Measurements from ENCODE around the gene SELENOI.
"Not testable (repeated sequence)": the region's sequence is repeated elsewhere in the genome, so short reads cannot be mapped to it uniquely, and the experiment has no call there.

SELENOI gene

GRCh38 chr2:26359886-26360473 lies 14.0 kb downstream of the SELENOI start:
- no peak for DNase-seq (ENCODE audit: low read depth)

DNA sequence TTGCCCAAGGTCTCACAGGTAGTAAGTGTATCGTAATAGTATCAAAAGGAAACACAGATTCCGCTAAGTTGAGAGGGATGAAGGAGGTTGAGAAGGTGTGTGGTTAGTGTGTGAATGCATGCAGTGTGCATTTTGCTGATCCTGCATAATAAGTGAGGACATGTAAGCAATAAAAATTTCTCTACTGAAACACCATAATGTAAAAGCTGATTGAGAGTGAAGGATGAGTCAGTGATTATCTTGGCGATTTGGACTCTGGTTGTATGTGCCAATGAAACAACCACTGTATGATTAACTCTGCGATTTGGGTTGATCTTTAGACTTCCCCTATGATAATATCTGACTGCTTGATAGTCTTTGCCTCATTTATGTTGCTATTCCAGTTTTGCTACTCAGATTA lies 17.4 kb downstream of the SELENOI start:
- DNase-seq (ENCODE audit: low read depth) = no peak

DNA sequence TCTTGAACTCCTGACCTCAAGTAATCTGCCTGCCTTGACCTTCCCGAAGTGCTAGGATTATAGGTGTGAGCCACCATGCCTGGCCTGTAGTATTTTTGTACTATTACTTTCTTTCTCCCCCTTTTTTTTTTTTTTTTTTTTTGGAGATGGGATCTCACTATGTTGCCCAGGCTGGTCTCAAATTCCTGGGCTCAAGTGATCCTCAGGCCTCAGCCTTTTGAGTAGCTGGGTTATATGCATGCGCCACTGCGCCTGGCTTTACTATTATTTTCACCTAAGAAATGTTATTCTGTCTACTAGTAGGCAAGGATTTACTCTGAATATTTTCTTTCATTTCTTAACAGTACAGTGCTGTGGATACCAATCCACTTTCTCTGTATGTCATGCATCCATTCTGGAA lies 18.0 kb downstream of the SELENOI start:
- no peak for DNase-seq (ENCODE audit: low read depth)

DNA sequence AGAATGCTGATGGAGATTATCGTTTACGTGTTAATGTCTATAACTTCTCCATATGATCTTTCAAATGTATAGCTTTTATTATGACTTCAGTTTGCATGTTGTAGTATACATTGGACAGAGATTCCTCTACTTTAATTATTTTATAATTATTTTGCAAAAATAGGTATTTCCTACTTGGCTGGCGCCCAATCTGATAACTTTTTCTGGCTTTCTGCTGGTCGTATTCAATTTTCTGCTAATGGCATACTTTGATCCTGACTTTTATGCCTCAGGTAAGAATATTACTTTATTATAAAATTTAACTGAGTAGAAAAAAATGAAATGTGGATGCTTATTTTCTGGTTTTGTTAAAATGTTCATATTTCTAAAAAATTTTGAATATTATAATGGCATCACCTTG lies 18.7 kb downstream of the SELENOI start:
- DNase-seq (ENCODE audit: low read depth) = no peak

DNA sequence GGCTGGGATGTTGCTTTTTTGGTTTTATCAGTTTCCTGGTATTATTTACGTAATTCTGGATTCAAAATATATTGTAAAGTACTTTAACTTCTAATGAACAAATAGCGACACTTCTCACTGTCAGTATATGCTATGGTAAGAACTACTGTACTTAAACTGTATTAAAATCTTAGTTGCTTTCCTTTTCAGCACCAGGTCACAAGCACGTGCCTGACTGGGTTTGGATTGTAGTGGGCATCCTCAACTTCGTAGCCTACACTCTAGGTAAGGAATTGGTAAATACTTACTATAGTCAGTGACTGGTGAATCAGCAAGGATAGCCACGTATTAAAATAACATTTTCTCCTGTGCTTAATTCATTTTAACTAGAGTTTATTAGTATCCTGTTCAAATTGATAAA lies 21.0 kb downstream of the SELENOI start:
- DNase-seq (ENCODE audit: low read depth) = no peak

GRCh38 chr2:26369664-26370063 lies 23.7 kb downstream of the SELENOI start:
- not testable (repeated sequence) for DNase-seq (ENCODE audit: low read depth)

- not testable (repeated sequence) for DNase-seq (ENCODE audit: low read depth)
These were observed 25.0 kb downstream of the SELENOI start for GRCh38 chr2:26370909-26371308.

- DNase-seq (ENCODE audit: low read depth) = no peak
These were observed 30.9 kb downstream of the SELENOI start for GRCh38 chr2:26376799-26377198.

DNA sequence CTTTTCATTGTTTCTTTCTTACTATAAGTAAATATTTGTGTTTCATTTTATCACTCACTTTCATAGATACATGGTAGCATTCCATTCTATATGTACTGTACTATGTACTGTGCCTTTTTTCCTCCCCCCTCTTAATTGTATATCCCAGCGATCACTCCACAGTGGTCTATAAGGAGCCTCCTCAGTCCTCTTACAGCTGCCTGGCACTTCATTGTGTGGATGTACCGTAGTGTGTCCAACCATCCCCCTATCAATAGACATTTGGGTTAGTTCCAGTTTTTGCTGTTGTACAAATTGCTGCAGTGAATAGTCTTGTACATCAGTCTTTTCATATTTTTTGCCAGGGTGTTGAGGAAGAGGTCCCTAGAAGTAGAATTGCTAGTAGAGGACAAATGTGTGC lies 34.3 kb downstream of the SELENOI start:
- no peak for DNase-seq (ENCODE audit: low read depth)

- DNase-seq (ENCODE audit: low read depth) = no peak
These were observed 36.6 kb downstream of the SELENOI start for GRCh38 chr2:26382564-26382963.

DNA sequence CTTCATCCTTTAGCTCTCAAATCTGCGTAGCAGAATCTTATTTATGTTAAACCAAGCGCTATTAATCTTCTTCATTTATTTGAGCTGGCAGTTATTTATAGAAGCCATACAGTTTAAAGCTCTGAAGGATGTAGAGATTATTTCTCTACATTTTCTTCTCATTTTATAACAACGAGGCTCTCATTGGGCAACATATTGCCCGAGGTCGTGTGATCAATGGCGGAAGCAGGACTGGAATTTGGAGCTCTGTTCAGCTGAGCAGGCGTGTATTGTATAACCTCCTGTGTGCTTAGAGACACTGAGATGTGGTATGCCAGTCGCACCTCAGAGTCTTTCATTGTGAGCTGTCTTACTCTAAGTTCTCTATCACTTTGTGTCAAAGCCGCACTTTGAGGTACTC lies 38.2 kb downstream of the SELENOI start:
- no peak for DNase-seq (ENCODE audit: low read depth)

- no peak for DNase-seq (ENCODE audit: low read depth)
These were observed 38.7 kb downstream of the SELENOI start for GRCh38 chr2:26384597-26384996.

DNA sequence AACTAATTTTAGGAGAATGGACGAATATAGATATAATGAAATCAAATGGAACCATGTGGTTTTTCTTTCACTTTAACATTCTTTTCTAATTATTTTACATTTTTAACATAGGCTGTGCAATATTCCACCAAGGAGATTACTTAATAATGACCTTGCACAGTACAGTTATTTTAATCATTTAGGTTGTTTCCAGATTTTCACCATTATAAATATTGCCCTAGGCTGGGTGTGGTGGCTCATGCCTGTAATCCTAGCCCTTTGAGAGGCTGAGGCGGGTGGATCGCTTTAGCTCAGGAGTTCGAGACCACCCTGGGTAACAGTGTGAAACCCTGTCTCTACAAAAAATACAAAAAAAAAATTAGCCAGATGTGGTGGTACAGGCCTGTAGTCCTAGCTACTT lies 41.2 kb downstream of the SELENOI start:
- no peak for DNase-seq (ENCODE audit: low read depth)

GRCh38 chr2:26394694-26395093 lies 48.8 kb downstream of the SELENOI start:
- DNase-seq (ENCODE audit: low read depth) = no peak

DNA sequence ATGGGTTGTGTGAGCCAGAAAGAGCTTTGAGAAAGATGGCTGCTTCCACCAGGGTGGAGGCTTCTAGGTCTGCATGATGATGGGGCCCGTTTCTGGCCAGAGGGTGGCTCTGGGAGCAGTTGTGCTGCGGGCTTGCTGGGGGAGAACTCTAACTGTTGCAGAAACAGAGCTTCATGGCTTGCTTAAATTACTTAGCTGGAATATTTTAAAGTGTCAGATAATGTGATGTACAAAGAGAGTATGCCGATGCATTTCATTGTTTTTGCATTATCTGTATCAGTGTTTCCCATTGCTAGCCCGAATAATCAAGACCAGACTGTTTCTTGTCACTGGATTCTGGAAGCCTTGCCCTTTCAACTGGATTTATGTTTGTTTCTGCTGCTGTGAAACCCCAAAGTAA lies 49.5 kb downstream of the SELENOI start:
- no peak for DNase-seq (ENCODE audit: low read depth)

DNA sequence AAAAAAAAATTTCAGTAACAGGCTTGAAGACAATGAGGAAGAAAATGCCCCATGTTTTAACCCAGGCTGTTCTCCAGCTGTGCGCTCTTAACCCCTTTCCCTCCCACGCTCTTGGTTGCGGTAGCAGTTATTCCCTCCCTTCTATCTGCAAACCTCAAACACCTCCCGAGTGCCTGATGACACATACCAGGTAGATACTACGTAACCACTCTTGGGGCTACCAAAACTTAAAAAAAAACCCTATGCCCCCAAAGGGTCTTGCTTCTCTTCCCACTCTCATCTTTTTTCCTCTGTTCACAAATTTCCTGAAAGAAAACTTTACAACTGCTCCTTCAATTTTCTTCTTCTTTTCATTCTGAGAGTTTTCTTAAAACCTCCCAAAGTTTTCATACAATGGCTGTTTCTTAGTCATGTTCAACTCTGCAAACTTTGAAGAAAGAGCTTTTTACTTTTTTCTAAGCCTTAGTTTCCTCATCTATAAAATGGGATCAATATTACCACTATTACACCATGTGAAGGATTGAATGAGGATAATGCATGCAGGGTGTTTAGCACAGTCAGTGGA lies 50.9 kb downstream of the SELENOI start:
- no peak for DNase-seq (ENCODE audit: low read depth)

DNA sequence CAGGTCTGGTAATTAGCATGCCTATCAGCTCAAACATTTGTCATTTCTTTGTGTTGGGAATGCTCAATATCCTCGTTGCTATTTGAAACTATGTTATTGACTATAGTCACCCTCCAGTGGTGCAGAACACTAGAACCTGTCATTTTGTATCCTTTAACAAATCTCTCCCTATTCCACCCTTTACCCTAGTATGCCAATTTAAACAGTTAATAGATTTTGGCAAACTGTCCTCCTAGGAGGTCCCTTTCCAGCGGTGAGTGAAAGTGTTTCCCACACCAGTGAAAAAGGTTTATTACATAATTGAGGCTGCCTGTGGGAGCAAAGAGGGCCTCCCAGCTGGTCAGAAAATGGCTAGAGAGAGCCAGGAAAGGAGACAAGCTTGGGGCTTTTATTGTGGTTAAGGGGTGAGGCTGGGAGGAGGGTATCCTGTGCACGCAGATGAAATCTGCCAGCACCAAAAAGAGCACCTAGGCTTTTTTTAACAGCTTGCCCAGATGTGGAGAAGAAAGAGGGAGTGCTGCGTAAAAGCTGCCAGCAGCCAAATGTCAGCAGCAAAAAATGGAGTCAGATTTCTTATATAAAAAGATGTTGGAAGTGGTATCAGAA lies 53.9 kb downstream of the SELENOI start:
- no peak for DNase-seq (ENCODE audit: low read depth)

GRCh38 chr2:26400723-26401122 lies 54.8 kb downstream of the SELENOI start:
- DNase-seq (ENCODE audit: low read depth) = no peak

DNA sequence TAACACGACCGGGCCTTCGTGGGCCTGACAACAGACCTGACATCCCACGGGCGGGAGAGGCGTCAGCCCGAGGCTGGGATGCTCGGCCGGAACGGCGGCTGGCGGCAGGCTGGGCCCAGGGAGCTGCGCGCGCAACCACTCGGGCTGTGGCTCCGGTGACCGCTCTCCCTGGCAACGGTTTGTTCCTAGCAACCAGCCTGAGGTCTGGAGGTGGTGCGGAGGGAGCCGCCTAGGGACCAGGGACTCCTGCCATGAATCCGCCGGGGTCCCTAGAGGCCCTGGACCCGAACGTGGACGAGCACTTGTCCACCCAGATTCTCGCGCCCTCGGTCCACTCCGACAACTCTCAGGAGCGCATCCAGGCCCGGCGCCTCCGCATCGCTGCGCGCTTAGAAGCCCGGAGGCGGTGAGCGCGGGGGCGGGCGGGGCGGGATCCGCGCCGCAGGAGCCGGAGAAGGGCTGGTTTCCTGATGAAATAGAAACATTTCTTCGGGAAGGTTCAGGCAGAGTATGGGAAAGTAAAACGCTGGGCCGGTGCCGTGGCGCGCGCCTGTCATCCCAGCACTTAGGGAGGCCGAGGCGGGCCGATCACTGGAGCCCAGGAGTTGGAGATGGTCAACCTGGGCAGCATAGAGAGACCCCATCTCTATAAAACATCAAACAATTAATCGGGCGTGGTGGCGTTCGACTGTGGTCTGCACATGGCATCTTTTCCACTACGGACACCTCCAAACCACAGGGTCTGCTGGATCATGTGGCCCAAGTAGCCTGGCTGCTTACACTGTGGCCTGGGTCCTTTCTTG lies 56.0 kb downstream of the SELENOI start, which contains the start of gene DRC1:
Gene DRC1 (plus strand): TSS at position 182 of the 803 bp plus-strand sequence. CDS start 70 bp downstream, at position 252.
- no peak for DNase-seq (ENCODE audit: low read depth)

- DNase-seq (ENCODE audit: low read depth) = no peak
These were observed 61.6 kb downstream of the SELENOI start for GRCh38 chr2:26407526-26407925.

DNA sequence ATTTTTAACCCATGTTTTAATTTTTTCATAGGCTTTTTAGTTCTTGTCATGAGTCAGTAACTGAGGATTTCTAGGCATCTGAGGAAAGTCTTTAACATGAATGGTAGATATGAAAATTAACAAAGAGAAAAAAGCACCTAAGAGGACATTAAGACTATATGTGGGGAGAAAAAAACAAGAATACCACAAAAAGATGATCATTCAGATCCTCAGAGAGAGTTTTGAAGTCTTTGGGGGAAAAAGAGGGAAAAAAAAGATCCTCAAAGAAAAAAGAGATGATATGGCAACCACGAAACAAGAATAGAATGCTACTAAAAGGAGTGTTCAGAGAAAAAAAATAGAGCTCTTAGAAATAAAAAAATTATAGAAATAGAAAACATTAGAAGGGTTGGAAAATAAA lies 63.8 kb downstream of the SELENOI start:
- DNase-seq (ENCODE audit: low read depth) = no peak

- DNase-seq (ENCODE audit: low read depth) = no peak
These were observed 64.9 kb downstream of the SELENOI start for GRCh38 chr2:26410764-26411243.

GRCh38 chr2:26411419-26411818 lies 65.5 kb downstream of the SELENOI start:
- DNase-seq (ENCODE audit: low read depth) = no peak
